H1 (cell line): Measurements from ENCODE around the gene NMRK1. TPM values are rescaled to one million over a fixed set of nuclear protein-coding genes. Genes with fewer than 3 reads are reported as not detected.

ENCODE experiments used
- ASH2L ChIP-seq: fragments of 200-600, 300-600 bp; sonication (generic); IDR thresholded peaks from one replicate; pipeline ENCODE4 v1.7.1; 2017; ENCODE audit warnings: low read length
- CTCF ChIP-seq, 3 experiments: IDR thresholded peaks; 1 replicate in 2 of 3; 2 replicates in 1 of 3; pipeline versions ENCODE4 v1.5.1 to v1.6.1; 2011; ENCODE audit warnings: low read length in 3 of 3, mild to moderate bottlenecking in 3 of 3, inconsistent platforms in 2 of 3, low read depth in 1 of 3, moderate library complexity in 1 of 3; ENCODE audit not compliant: insufficient read depth in 1 of 3; ENCODE audit errors: control extremely low read depth in 1 of 3
- EGR1 ChIP-seq: IDR thresholded peaks from 2 replicates; pipeline ENCODE4 v1.6.1; 2011; ENCODE audit warnings: low read depth, low read length, borderline replicate concordance
- KDM5A ChIP-seq: fragments of 200-600 bp; IDR thresholded peaks from 2 replicates; pipeline ENCODE4 v1.7.1; 2012; ENCODE audit warnings: mild to moderate bottlenecking, low read length, inconsistent platforms, mixed read lengths
- MAX ChIP-seq: IDR thresholded peaks from 2 replicates; pipeline ENCODE4 v1.6.1; 2012; ENCODE audit warnings: inconsistent platforms
- SAP30 ChIP-seq: fragments of 300-600 bp; sonication (generic); IDR thresholded peaks from 2 replicates; pipeline ENCODE4 v1.7.1; 2012; ENCODE audit warnings: low read length, moderate library complexity, mild to moderate bottlenecking, inconsistent platforms; ENCODE audit not compliant: insufficient read depth, insufficient replicate concordance
- TAF1 ChIP-seq: IDR thresholded peaks from 2 replicates; pipeline ENCODE4 v1.6.1; 2011; ENCODE audit warnings: mild to moderate bottlenecking, low read depth, low read length
- polyA plus RNA-seq, 7 experiments: library from polyadenylated mRNA; depleted of rRNA in 3 of 7; stranded (reverse) in 5 of 7; unstranded in 2 of 7; fragments of >200 nt in 5 of 7; fragments of 200-250 nt in 2 of 7; gene quantifications; 1 replicate in 5 of 7; 2 replicates in 1 of 7; 4 replicates in 1 of 7; pipeline versions ENCODE4 v1.2.1 to v1.2.3, GENCODE V29; 2011 to 2013; ENCODE audit warnings: missing spikeins in 2 of 7, mixed read lengths in 2 of 7
- total RNA-seq: library from RNA; stranded (reverse); fragmentation: NEBNext Ultra II Directional; extraction: Animal tissue kit (Norgen Biotek cat#: 25700); gene quantifications from 2 replicates; pipeline ENCODE4 v1.2.1, GENCODE V29; 2021

The NMRK1 gene
- total and polyA plus RNA-seq, 2 of the 8 experiments (the other 6 are each of a cell fraction or from before 2014, with no cell fraction given), result 5.8 to 8.1 TPM

- no peak for TF ChIP-seq MAX
- TF ChIP-seq ASH2L, result no peak
- no peak for TF ChIP-seq SAP30
- no peak for TF ChIP-seq KDM5A
- no peak for TF ChIP-seq CTCF (IDR thresholded peaks at IDR 0.05; ENCODE audit: control extremely low read depth in 1 of 3, insufficient read depth in 1 of 3, low read depth in 1 of 3, low read length in 3 of 3)
- no peak for TF ChIP-seq EGR1
- TF ChIP-seq TAF1, result no peak
- TF ChIP-seq, all 59 proteins: peak for 0
Measured at GRCh38 chr9:75105841-75106240, 17.9 kb upstream of the NMRK1 start (continued).
